Stimulated activated CD8-positive, alpha-beta memory T cell treated with anti-CD3 and anti-CD28 coated beads, Interleukin-15, amount 100 ng/mL, for 1 hour (primary cell): ENCODE data around the gene NOX5.
"Not testable (repeated sequence)": the region's sequence is repeated elsewhere in the genome, so short reads cannot be mapped to it uniquely, and the experiment has no call there.

Source experiments
- DNase-seq: peaks from one replicate; pipeline ENCODE4 v3.0.0-alpha.2; 2020; ENCODE audit warnings: low read depth

The NOX5 gene, protein sequence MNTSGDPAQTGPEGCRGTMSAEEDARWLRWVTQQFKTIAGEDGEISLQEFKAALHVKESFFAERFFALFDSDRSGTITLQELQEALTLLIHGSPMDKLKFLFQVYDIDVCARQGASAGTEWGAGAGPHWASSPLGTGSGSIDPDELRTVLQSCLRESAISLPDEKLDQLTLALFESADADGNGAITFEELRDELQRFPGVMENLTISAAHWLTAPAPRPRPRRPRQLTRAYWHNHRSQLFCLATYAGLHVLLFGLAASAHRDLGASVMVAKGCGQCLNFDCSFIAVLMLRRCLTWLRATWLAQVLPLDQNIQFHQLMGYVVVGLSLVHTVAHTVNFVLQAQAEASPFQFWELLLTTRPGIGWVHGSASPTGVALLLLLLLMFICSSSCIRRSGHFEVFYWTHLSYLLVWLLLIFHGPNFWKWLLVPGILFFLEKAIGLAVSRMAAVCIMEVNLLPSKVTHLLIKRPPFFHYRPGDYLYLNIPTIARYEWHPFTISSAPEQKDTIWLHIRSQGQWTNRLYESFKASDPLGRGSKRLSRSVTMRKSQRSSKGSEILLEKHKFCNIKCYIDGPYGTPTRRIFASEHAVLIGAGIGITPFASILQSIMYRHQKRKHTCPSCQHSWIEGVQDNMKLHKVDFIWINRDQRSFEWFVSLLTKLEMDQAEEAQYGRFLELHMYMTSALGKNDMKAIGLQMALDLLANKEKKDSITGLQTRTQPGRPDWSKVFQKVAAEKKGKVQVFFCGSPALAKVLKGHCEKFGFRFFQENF

GRCh38 chr15:69014454-69014853 lies at the start of gene NOX5:
NOX5 (plus strand) TSS chr15:69014695; CDS start chr15:69014736, 41 bp downstream.
- no peak for DNase-seq

DNA sequence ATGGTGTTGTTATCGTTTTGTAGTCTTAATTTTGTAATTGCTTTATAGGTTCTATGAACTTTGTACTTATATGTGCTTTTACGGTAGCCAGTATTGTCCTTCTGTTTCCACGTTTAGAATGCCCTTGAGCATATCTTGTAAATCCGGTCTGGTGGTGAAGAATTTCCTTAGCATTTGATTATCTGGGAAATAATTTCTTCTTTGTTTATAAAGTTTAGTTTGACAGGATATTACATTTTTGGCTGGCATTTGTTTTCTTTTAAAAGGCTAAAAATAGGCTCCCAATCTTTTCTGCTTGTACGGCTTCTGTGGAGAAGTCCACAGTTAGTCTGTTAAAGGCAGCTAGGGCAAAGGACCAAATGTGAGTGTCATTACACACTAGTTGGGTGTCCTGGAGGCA lies 47.5 kb upstream of the NOX5 start:
- DNase-seq = no peak

- no peak for DNase-seq
Observed at GRCh38 chr15:68967948-68968347, 46.5 kb upstream of the NOX5 start.

GRCh38 chr15:68969298-68969697 lies 45.2 kb upstream of the NOX5 start:
- DNase-seq = no peak

- DNase-seq = no peak
Observed at GRCh38 chr15:68972201-68973065, 42.1 kb upstream of the NOX5 start.

- not testable (repeated sequence) for DNase-seq
Observed at GRCh38 chr15:68975651-68976160, 38.8 kb upstream of the NOX5 start.

DNA sequence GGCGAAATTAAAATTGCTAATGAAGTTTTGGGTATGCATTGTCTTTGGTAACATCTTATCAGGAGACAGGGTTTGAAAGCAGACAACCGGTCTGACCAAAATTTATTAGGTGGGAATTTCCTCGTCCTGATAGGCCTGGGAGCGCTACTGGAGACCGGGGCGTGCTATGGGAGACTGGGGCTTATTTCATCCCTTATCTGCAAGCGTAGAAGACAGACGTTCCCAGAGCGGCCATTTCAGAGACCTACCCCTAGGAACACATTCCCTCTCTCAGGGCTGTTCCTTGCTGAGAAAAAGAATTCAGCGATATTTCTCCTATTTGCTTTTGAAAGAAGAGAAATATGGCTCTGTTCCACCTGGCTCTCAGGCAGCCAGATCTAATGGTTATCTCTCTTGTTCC lies 37.1 kb upstream of the NOX5 start:
- not testable (repeated sequence) for DNase-seq

DNA sequence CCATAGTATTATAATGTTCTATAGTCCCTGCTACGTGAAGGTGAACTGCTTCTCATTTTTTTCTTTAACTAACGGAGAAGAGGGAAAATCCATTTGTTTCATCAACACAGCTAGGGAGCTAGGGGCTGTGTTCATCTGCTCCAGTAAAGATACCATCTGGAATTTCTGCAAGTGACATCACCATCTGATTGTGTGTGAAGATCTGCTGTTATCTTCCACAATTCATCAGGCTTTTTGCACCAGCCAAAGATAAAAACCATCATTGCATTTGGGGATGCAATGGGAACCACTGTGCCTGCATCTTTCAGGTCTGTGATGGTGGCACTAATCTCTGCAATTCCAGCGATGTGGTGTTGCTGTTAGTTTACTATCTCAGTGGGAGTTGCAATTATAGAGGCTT lies 35.5 kb upstream of the NOX5 start:
- no peak for DNase-seq

- no peak for DNase-seq
Observed at GRCh38 chr15:68979816-68980215, 34.7 kb upstream of the NOX5 start.

DNA sequence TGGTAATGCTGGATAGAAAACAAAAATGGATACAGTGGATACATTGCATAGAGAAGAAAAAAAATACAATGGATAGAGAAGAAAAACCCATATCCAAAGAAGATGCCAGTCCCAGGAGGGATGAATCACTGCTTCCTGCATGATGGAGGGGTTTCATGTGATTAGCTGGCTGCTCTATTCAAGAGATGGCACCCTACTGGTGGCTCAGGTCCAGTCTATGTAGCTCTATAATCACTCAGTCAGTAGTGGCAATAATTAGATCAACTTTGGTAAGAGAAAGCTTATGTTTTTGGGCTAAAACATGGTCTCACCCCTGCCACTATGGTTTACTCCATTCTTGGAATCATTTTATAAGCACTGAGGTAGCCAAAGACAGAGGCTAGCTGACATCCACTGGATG lies 33.7 kb upstream of the NOX5 start:
- no peak for DNase-seq

GRCh38 chr15:68981941-68982340 lies 32.6 kb upstream of the NOX5 start:
- DNase-seq = no peak

DNA sequence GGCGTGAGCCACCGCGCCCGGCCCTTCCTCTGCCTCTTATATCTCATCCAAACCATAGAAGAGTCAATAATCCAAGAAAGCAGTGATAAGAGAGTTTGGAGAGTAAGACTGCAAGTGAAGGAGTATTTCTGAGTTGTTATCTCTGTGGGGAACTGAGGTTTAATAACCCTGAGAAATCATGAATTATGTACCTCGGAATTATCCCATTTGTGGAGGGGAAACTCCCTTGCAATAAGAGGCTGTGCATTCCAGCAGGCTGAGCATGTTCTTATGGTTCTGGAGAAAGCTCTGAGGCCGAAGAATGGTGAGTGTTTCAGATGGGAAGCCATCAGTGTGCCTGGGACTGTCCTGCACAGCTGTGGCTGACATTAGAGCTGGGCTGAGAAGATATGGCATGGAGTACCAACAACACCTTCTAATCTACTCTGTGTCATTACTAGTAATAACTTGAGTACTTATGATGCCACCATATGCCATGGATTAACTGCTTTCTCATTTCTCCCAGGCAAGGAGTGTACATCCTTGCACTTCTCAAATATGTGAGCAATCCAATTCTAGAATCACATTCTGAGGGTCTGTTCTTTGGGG lies 31.4 kb upstream of the NOX5 start:
- DNase-seq = no peak

GRCh38 chr15:68983961-68984481 lies 30.5 kb upstream of the NOX5 start:
- DNase-seq = no peak

- DNase-seq = no peak
Observed at GRCh38 chr15:68984586-68984985, 29.9 kb upstream of the NOX5 start.

GRCh38 chr15:68985361-68985891 lies 29.1 kb upstream of the NOX5 start:
- DNase-seq = no peak

DNA sequence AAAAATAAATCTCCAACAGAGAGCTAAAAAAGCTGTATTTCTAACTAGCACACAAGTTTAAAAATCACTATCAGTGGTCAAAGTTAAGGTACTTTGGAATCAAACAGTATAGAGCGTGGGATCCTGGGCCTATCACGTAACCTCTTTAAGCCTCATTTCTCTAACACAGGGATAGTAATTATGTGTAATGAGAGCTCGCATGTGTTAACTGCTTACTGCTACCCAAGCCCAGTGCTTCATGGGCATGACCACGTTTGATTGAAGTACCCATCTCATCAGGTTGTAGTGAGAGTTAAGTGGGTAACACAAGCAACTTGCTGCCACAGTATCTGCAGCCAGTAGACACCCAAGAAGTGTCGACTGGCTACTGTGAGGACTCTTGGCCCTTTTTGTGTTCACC lies 28.2 kb upstream of the NOX5 start:
- DNase-seq = no peak

GRCh38 chr15:68987120-68987519 lies 27.4 kb upstream of the NOX5 start:
- DNase-seq = no peak

DNA sequence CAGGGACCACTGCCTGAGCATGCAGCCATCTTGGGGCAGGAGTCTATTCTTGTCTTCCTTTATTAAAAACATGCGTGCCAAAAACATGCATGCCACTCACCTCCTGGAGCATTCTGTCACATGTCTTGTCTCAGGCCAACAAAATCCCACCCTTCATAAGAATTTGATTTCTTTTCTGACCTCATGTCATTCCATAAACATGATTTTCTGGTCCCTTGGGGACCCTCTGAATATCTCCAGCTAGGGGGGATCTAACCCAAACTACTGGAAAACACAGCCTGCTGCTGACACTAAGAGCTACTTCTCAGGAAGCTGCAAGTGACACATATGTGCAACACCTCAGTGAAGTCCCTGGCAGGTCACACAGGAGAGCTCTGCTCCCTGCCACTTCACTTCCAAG lies 26.8 kb upstream of the NOX5 start:
- DNase-seq = no peak

- DNase-seq = no peak
Observed at GRCh38 chr15:68989541-68990230, 24.8 kb upstream of the NOX5 start.

- DNase-seq = no peak
Observed at GRCh38 chr15:68990231-68990991, 24.1 kb upstream of the NOX5 start.
